Stomach smooth muscle (tissue), 2 donors: ENCODE measurements around the gene NT5DC3.
"Not testable (repeated sequence)": the region's sequence is repeated elsewhere in the genome, so short reads cannot be mapped to it uniquely, and the experiment has no call there.

Experiments
- H3K27ac ChIP-seq: one replicate; pipeline ENCODE4 v1.7.0; 2013; ENCODE audit warnings: mild to moderate bottlenecking, low read length, inconsistent platforms
- H3K27me3 ChIP-seq, 2 donors: one replicate each; pipeline ENCODE4 v1.7.0; 2013; ENCODE audit warnings: low read length in 2 of 2; ENCODE audit not compliant: insufficient read depth in 2 of 2, control insufficient read depth in 1 of 2
- H3K36me3 ChIP-seq, 2 donors: one replicate each; pipeline ENCODE4 v1.7.0; 2013; ENCODE audit warnings: low read length in 2 of 2; ENCODE audit not compliant: control insufficient read depth in 2 of 2, insufficient read depth in 2 of 2
- H3K4me1 ChIP-seq: one replicate; pipeline ENCODE4 v1.7.0; 2013; ENCODE audit warnings: low read length; ENCODE audit not compliant: control insufficient read depth, insufficient read depth
- H3K4me3 ChIP-seq, 2 donors: one replicate each; pipeline ENCODE4 v1.7.0; 2013; ENCODE audit warnings: low read length in 2 of 2
- H3K9ac ChIP-seq, 2 donors: one replicate each; pipeline ENCODE4 v1.7.0; 2013; ENCODE audit warnings: low read length in 2 of 2, mild to moderate bottlenecking in 1 of 2
- H3K9me3 ChIP-seq, 2 donors: one replicate each; pipeline ENCODE4 v1.7.0; 2013; ENCODE audit warnings: low read length in 2 of 2; ENCODE audit not compliant: control insufficient read depth in 2 of 2
- donor health status: healthy.
- donor health status: Pancreatic carcinoma.

The NT5DC3 gene

DNA sequence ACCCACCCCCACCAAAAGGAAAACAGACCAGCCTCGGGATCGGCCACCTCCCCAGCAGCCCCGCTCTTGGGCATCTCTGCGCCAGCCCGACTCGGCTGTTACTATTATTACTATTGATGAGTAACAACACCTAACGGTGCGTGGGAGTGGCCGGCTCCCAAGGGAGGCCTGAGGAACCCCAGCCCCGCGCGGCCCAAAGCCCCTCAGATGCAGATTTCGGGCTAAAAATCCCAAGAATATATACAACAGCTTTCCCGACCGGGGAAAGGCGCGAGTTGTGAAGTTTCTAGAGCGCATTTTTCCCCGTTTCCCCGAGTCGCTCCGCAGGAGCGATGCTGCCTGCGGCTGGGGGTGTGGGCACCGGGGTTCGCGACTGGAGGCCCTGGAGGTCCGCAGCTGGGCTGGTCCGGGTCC is 565 bp downstream of the NT5DC3 start:
- Histone ChIP-seq H3K9me3 (no peaks in the 10 kb centered on the region), H3K27ac (peak overlapping the region; percentile 81), H3K4me1 (peaks cover 13% of the 10 kb centered on the region)

DNA sequence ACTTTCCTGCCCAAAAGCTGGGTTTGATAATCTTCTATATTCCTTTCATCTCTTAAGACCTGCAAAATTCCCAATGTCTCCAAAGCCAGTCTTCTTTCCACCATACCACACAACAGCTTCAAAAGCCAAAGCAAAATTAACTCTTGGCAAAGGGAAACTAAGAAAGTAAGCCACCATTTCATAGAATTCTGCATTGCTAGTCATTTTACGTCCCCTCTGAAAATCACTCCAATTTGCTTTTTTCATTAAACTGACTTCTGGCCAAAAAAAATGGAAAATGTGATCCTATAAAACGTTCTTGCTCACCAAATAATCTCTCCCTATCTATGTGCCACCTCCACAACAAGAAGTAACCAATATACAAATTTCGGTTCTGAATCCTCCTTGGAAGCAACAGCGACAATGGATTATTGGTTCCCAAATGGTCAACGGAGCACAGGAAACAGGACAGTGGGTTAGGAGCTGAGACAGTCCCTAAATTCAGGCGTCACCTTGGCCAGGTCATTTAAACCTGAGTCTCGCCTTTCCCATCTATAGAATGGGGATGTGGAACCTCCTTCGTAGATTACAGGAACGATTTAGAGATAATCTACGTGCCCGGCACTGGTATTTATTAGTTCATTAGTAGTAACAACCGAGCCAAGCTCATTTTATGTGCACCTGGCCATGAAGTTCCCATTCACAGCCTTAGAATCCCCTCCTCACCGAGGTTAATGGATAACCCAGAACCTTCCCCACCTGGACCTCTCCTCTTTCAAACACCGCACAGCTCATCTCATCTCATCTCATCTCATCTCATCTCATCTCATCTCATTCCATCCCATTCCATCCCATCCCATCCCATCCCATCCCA is 1.2 kb downstream of the NT5DC3 start:
- no peaks in the 10 kb centered on the region for H3K9me3 ChIP-seq
- H3K36me3 ChIP-seq: no peaks in the 10 kb centered on the region
- peak overlapping the region; percentile 84 to 86 for H3K9ac ChIP-seq
- H3K4me3 ChIP-seq: peak overlapping the region; percentile 91
- no peaks in the 10 kb centered on the region for H3K27me3 ChIP-seq
- peak overlapping the region; percentile 81 for H3K27ac ChIP-seq
- H3K4me1 ChIP-seq: peaks cover 18% of the 10 kb centered on the region

More for the DNA sequence above, 565 bp downstream of the NT5DC3 start:
- Histone ChIP-seq H3K9ac (peak overlapping the region; percentile 84 to 86), H3K4me3 (peak overlapping the region; percentile 91), H3K36me3 (no peaks in the 10 kb centered on the region), H3K27me3 (no peaks in the 10 kb centered on the region)

DNA sequence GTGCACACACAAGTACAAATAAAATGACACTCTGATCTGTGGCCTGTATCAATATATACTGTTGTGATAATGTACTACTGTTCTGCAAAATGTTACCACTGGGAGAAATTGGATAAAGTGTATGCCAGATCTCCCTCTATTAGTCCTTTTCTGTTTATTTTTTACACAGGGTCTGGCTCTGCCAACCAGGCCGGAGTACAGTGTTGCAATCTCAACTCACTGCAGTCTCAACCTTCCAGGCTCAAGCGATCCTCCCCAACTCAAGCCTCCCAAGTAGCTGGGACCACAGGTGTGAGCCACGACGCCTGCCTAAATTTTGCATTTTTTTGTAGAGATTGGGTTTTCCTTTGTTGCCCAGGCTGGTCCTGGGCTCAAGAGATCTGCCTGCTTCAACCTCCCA is 1.9 kb downstream of the NT5DC3 start:
- Histone ChIP-seq H3K4me1 (peaks cover 18% of the 10 kb centered on the region), H3K36me3 (no peaks in the 10 kb centered on the region), H3K4me3 (peak overlapping the region; percentile 91), H3K27me3 (no peaks in the 10 kb centered on the region), H3K27ac (peak overlapping the region; percentile 81), H3K9ac (peak overlapping the region; percentile 84 to 86), H3K9me3 (no peaks in the 10 kb centered on the region)

DNA sequence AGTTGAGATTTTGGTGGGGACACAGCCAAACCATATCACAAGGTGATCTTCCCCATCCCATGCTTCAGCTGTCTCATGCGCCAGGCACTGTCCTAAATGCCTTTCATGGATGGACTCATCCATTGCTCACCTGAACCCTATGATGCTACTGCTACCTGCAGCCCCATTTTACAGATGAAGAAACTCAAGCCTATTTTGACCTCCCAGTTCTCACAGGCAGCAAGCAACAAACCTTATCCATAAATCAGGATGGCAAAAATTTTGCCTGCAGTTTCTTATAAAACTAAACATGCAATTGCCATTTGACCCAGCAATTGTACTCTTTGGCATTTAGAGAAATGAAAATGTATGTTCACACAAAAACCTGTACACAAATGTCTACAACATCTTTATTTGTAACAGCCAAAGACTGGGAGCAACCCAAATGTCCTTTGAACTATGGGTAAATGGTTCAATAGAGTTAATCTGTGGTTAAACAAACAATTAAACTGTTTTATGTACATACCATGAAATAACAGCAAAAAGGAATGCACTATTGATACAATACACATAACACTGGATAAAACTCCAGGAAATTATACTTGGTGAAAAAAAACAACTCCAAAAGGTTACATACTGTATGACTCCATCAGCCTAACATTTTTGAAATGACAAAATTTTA is 2.6 kb downstream of the NT5DC3 start:
- no peak overlapping the region for H3K9ac ChIP-seq
- H3K27ac ChIP-seq: no peak overlapping the region
- H3K4me1 ChIP-seq: peaks cover 25% of the 10 kb centered on the region
- H3K9me3 ChIP-seq: no peaks in the 10 kb centered on the region
- H3K4me3 ChIP-seq: peak overlapping the region; percentile 91
- no peaks in the 10 kb centered on the region for H3K36me3 ChIP-seq
- no peaks in the 10 kb centered on the region for H3K27me3 ChIP-seq

DNA sequence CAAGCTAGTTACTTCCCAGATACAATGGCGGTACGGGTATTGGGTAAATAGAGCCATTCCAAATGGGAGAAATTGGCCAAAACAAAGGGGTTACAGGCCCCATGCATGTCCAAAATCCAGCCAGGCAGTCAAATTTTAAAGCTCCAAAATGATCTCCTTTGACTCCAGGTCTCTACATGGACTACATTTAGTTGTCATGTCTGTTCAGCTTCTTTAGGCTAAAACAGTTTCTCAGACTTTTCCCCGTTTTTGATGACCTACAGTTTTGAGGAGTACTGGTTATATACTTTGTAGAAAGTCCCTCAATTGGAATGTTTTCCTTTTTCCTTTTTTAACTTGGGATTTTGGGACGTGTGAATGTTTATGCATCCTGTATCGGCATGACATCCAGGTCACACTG is 4.7 kb downstream of the NT5DC3 start:
- no peaks in the 10 kb centered on the region for H3K36me3 ChIP-seq
- H3K27ac ChIP-seq: no peak overlapping the region
- no peak overlapping the region for H3K4me3 ChIP-seq
- H3K4me1 ChIP-seq: peaks cover 17% of the 10 kb centered on the region
- H3K9me3 ChIP-seq: no peaks in the 10 kb centered on the region
- H3K27me3 ChIP-seq: no peaks in the 10 kb centered on the region
- H3K9ac ChIP-seq: no peak overlapping the region

DNA sequence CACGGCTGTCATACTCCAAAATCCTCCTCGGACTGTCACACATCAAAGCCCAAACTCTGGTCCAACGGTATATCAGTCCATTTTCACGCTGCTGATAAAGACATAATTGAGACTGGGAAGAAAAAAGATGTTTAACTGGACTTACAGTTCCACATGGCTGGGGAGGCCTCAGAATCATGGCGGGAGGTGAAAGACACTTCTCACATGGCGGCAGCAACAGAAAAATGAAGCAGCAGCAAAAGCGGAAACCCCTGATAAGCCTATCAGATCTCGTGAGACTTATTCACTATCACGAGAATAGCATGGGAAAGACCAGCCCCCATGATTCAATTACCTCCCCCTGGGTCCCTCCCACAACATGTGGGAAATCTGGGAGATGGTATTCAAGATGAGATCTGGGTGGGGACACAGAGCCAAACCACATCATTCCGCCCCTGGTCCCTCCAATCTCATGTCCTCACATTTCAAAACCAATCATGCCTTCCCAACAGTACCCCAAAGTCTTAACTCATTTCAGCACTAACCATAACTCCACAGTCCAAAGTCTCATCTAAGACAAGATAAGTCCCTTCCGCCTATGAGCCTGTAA is 5.2 kb downstream of the NT5DC3 start:
- H3K4me3 ChIP-seq, H3K36me3 ChIP-seq, H3K9me3 ChIP-seq, H3K27ac ChIP-seq, H3K27me3 ChIP-seq, H3K9ac ChIP-seq: not testable (repeated sequence)
- peaks cover 17% of the 10 kb centered on the region for H3K4me1 ChIP-seq

DNA sequence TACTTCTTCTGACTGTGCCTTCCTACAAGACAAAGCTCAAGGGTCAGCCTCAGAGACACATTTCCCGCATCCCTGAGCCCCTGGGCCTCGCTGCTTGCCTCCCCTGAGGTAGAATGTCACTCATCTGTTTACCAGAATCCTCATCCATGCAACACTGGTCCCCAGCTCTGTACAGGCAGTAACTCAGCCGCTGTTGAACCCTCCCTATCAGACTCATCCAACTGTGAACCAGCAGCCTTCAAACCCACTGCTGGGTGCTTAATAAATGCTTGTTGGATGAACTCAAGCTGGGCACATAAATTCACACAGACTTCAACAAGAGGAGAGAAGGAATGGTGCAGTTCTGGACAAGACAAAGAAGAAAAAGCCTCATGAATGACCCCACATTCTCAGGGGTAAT is 6.1 kb downstream of the NT5DC3 start:
- no peaks in the 10 kb centered on the region for H3K27me3 ChIP-seq
- peak overlapping the region; percentile 18 for H3K27ac ChIP-seq
- peak overlapping the region in 1 of 2 donors; percentile 29 for H3K4me3 ChIP-seq
- H3K9me3 ChIP-seq: peaks cover 0 to 2% of the 10 kb centered on the region in 2 donors
- H3K4me1 ChIP-seq: peaks cover 17% of the 10 kb centered on the region
- no peaks in the 10 kb centered on the region for H3K36me3 ChIP-seq
- H3K9ac ChIP-seq: no peak overlapping the region

DNA sequence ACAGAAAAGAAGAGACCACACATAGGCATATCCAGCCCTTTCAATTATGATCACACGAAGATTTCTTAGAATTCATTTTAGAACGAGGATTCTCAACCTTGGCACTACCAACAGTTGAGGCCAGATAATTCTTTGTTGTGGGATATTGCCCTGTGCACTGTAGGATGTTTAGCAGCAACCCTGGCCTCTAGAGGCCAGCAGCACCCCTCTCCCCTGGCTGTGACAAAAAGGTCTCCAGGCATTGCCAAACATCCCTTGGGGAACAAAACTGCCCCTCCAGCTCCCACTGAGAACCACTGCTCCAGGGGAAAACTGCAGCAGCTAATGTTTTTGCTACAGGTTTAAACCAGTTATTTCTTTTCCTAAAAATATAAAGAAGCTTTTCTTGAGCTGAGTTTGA is 7.1 kb downstream of the NT5DC3 start:
- H3K27me3 ChIP-seq: no peaks in the 10 kb centered on the region
- H3K9ac ChIP-seq: no peak overlapping the region
- H3K36me3 ChIP-seq: no peaks in the 10 kb centered on the region
- H3K9me3 ChIP-seq: peaks cover 0 to 2% of the 10 kb centered on the region in 2 donors
- no peak overlapping the region for H3K27ac ChIP-seq
- H3K4me1 ChIP-seq: peaks cover 17% of the 10 kb centered on the region
- no peak overlapping the region for H3K4me3 ChIP-seq

DNA sequence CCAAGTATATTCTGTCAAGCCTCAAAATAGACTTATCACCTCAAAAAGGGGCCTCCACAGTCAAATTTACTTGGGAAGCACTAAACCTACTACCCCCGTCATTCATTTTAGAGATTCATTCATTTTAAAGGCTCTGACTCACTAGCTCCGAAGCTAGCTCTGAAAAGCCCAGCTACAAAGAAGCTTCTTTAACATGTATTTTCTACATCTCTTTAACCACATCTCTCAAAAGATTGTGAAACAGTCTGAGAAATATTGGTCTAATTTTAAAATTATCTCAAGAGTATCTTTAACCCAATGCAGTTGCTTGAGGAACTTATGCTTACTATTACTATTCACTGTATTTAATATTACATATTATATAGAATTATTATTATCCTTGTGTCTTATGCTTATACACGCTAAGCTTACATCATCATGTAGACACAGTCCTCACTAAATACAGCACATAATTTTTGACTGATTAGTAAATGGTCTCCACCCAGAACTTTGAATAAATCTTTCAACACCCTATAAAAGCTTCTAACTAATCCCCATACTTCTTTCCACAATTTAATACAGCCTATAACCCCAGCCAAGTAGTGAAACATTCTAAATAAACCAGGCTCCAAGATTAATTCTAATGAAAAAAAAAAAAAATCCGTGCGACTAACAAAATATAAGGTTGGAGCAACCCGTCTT is 7.8 kb downstream of the NT5DC3 start:
- H3K4me3 ChIP-seq: no peak overlapping the region
- H3K27me3 ChIP-seq: no peaks in the 10 kb centered on the region
- no peak overlapping the region for H3K9ac ChIP-seq
- peaks cover 19% of the 10 kb centered on the region for H3K4me1 ChIP-seq
- no peaks in the 10 kb centered on the region for H3K36me3 ChIP-seq
- H3K27ac ChIP-seq: no peak overlapping the region
- H3K9me3 ChIP-seq: peaks cover 0 to 2% of the 10 kb centered on the region in 2 donors
